HepG2 (cell line): Measurements from ENCODE around the gene VPS18. TPM values are rescaled to one million over a fixed set of nuclear protein-coding genes. Genes with fewer than 3 reads are reported as not detected.
A peak's percentile ranks its signal among the peaks of the same experiment; 100 is the strongest.

Experiments used
- FOSL2 ChIP-seq: sonication (generic); formaldehyde crosslinking; IDR thresholded peaks from 2 replicates; pipeline ENCODE4 v1.4.0; 2020; ENCODE audit warnings: missing genetic modification reagents
- GFI1 ChIP-seq: sonication (generic); formaldehyde crosslinking; IDR thresholded peaks from 2 replicates; pipeline ENCODE4 v1.5.0; 2020; ENCODE audit warnings: missing genetic modification reagents, mild to moderate bottlenecking, borderline replicate concordance
- HDAC6 ChIP-seq: fragments of 200-600 bp; sonication (generic); IDR thresholded peaks from 2 replicates; pipeline ENCODE4 v1.7.0; 2017; ENCODE audit warnings: mild to moderate bottlenecking, antibody characterized with exemption, low read length, low read depth
- ISL2 ChIP-seq: sonication (generic); formaldehyde crosslinking; IDR thresholded peaks from 2 replicates; pipeline ENCODE4 v1.5.0; 2020; ENCODE audit warnings: missing genetic modification reagents
- POGK ChIP-seq: sonication (generic); formaldehyde crosslinking; conservative IDR thresholded peaks from 2 replicates; pipeline ENCODE4 v1.8.0; 2022; ENCODE audit warnings: mild to moderate bottlenecking, moderate library complexity, missing genetic modification reagents
- STAG1 ChIP-seq: sonication (generic); formaldehyde crosslinking; IDR thresholded peaks from 2 replicates; pipeline ENCODE4 v1.4.0; 2020; ENCODE audit warnings: missing genetic modification reagents
- TBX2 ChIP-seq: sonication (generic); formaldehyde crosslinking; IDR thresholded peaks from 2 replicates; pipeline ENCODE4 v1.5.0; 2020; ENCODE audit warnings: missing genetic modification reagents, mild to moderate bottlenecking, borderline replicate concordance
- TCF12 ChIP-seq, 2 experiments: fragments of 450-650 bp in 1 of 2; sonication (generic) in 1 of 2; formaldehyde crosslinking in 1 of 2; IDR thresholded peaks; 2 replicates each; pipeline versions ENCODE4 v1.6.1 to v1.8.0; 2017 to 2022; ENCODE audit warnings: antibody characterized with exemption in 1 of 2, mild to moderate bottlenecking in 1 of 2, missing genetic modification reagents in 1 of 2, moderate library complexity in 1 of 2
- ZBTB46 ChIP-seq: sonication (generic); formaldehyde crosslinking; IDR thresholded peaks from 2 replicates; pipeline ENCODE4 v1.4.0; 2020; ENCODE audit warnings: mild to moderate bottlenecking, missing genetic modification reagents, borderline replicate concordance
- ZFX ChIP-seq: sonication (generic); formaldehyde crosslinking; IDR thresholded peaks from 2 replicates; pipeline ENCODE4 v1.4.0; 2020; ENCODE audit warnings: mild to moderate bottlenecking, low read depth, missing genetic modification reagents, moderate library complexity
- ZMYM4 ChIP-seq: sonication (generic); formaldehyde crosslinking; IDR thresholded peaks from 2 replicates; pipeline ENCODE4 v1.8.1; 2023; ENCODE audit warnings: mild to moderate bottlenecking, missing genetic modification reagents
- ZNF292 ChIP-seq: sonication (generic); formaldehyde crosslinking; IDR thresholded peaks from 2 replicates; pipeline ENCODE4 v1.8.1; 2022; ENCODE audit warnings: mild to moderate bottlenecking, low read depth, missing genetic modification reagents, borderline replicate concordance
- ZNF317 ChIP-seq: sonication (generic); formaldehyde crosslinking; IDR thresholded peaks from 2 replicates; pipeline ENCODE4 v1.5.0; 2020; ENCODE audit warnings: mild to moderate bottlenecking, missing genetic modification reagents
- ZNF713 ChIP-seq: sonication (generic); formaldehyde crosslinking; IDR thresholded peaks from 2 replicates; pipeline ENCODE4 v1.4.0; 2020; ENCODE audit warnings: mild to moderate bottlenecking, missing genetic modification reagents
- ZNF772 ChIP-seq: sonication (generic); formaldehyde crosslinking; IDR thresholded peaks from 2 replicates; pipeline ENCODE4 v1.5.0; 2020; ENCODE audit warnings: mild to moderate bottlenecking, missing genetic modification reagents
- ZSCAN31 ChIP-seq: sonication (generic); formaldehyde crosslinking; IDR thresholded peaks from 2 replicates; pipeline ENCODE4 v1.5.0; 2020; ENCODE audit warnings: low read depth, mild to moderate bottlenecking, missing genetic modification reagents
- polyA plus RNA-seq, 8 experiments: library from polyadenylated mRNA; depleted of rRNA in 3 of 8; stranded (reverse) in 7 of 8; unstranded in 1 of 8; fragments of >200 nt; fragmentation: Illumina TruSeq in 4 of 8; extraction: Trizol in 4 of 8; gene quantifications; 2 replicates each; pipeline versions ENCODE4 v1.2.1 to v1.2.3, GENCODE V29; 2011 to 2016; ENCODE audit warnings: low read depth in 4 of 8, missing spikeins in 1 of 8, mixed read lengths in 1 of 8; ENCODE audit not compliant: insufficient read depth in 1 of 8
- total RNA-seq, 5 experiments: library from RNA; depleted of rRNA; stranded (reverse); fragments of >200 nt; fragmentation: Illumina TruSeq; extraction: Trizol; gene quantifications; 2 replicates each; pipeline ENCODE4 v1.2.3, GENCODE V29; 2016; ENCODE audit warnings: low read depth in 1 of 5
- TF ChIP-seq, protein P1 (sequence below): sonication (generic); formaldehyde crosslinking; IDR thresholded peaks from 2 replicates; pipeline ENCODE4 v1.4.0; 2020; ENCODE audit warnings: mild to moderate bottlenecking, missing genetic modification reagents
- TF ChIP-seq, protein P2 (sequence below): sonication (generic); formaldehyde crosslinking; IDR thresholded peaks from 2 replicates; pipeline ENCODE4 v1.4.0; 2020; ENCODE audit warnings: missing genetic modification reagents

The VPS18 gene
- total and polyA plus RNA-seq, 2 of the 13 experiments (the other 11 are each of a cell fraction or from before 2014, with no cell fraction given): 5.8 to 17.0 TPM

DNA sequence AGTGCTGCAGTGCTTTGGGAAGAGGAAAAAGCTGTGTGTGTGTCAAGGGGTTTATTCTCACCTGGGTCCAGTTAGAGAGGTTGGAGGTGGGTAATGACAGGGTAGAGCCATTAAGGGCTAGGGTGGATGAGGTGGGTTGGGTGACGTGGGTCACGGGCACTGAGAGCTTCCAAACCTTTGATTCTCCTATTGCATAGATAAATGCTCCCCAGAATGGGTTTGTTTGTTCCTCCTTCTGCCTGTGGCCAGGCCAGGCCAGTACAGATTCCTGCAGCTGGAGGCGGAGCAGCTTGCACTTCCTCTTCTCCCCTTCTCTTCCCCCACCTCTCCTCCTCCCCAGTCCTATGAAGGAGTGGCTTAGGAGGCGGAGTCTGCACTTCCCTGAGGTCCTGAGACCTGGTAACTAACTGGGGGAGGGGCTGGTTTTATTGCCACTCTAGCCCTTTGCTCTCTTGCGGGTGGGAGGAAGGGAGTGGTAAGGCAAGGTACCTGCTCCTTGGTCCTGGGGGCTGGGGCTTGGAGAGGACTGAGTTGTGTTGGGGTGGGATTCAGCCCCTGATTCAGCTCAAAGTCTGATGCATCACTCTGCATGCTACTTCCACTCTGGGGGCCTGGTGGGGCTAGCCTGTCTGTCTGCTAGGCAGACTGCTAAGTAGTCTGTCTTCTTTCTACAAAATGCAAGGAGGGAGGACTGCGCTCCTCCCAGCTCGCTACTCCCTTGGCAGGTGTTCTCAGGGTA lies 46.9 kb upstream of the VPS18 start (continued):
- TF ChIP-seq, protein P1, sequence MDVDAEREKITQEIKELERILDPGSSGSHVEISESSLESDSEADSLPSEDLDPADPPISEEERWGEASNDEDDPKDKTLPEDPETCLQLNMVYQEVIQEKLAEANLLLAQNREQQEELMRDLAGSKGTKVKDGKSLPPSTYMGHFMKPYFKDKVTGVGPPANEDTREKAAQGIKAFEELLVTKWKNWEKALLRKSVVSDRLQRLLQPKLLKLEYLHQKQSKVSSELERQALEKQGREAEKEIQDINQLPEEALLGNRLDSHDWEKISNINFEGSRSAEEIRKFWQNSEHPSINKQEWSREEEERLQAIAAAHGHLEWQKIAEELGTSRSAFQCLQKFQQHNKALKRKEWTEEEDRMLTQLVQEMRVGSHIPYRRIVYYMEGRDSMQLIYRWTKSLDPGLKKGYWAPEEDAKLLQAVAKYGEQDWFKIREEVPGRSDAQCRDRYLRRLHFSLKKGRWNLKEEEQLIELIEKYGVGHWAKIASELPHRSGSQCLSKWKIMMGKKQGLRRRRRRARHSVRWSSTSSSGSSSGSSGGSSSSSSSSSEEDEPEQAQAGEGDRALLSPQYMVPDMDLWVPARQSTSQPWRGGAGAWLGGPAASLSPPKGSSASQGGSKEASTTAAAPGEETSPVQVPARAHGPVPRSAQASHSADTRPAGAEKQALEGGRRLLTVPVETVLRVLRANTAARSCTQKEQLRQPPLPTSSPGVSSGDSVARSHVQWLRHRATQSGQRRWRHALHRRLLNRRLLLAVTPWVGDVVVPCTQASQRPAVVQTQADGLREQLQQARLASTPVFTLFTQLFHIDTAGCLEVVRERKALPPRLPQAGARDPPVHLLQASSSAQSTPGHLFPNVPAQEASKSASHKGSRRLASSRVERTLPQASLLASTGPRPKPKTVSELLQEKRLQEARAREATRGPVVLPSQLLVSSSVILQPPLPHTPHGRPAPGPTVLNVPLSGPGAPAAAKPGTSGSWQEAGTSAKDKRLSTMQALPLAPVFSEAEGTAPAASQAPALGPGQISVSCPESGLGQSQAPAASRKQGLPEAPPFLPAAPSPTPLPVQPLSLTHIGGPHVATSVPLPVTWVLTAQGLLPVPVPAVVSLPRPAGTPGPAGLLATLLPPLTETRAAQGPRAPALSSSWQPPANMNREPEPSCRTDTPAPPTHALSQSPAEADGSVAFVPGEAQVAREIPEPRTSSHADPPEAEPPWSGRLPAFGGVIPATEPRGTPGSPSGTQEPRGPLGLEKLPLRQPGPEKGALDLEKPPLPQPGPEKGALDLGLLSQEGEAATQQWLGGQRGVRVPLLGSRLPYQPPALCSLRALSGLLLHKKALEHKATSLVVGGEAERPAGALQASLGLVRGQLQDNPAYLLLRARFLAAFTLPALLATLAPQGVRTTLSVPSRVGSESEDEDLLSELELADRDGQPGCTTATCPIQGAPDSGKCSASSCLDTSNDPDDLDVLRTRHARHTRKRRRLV (CRISPR knock-in tag): no peak
- TF ChIP-seq ZBTB46 (CRISPR knock-in tag) (no peak), ZSCAN31 (CRISPR knock-in tag) (no peak), ZMYM4 (no peak), ZNF292 (0 out of 2 replicates have a peak, but pooled peaks have one; percentile 25), ZNF317 (no peak), FOSL2 (CRISPR knock-in tag) (no peak), TBX2 (CRISPR knock-in tag) (peak; percentile 42; the same call in 1 of the 2 replicates), ISL2 (no peak), ZFX (CRISPR knock-in tag) (0 out of 2 replicates have a peak, but pooled peaks have one; percentile 34), GFI1 (CRISPR knock-in tag) (no peak), POGK (no peak), ZNF713 (CRISPR knock-in tag) (no peak), STAG1 (no peak), ZNF772 (CRISPR knock-in tag) (no peak), TCF12 (IDR thresholded peaks at IDR 0.05) (no peak), TCF12 (CRISPR knock-in tag; IDR thresholded peaks at IDR 0.05) (no peak), HDAC6 (no peak)
- TF ChIP-seq, protein P2, sequence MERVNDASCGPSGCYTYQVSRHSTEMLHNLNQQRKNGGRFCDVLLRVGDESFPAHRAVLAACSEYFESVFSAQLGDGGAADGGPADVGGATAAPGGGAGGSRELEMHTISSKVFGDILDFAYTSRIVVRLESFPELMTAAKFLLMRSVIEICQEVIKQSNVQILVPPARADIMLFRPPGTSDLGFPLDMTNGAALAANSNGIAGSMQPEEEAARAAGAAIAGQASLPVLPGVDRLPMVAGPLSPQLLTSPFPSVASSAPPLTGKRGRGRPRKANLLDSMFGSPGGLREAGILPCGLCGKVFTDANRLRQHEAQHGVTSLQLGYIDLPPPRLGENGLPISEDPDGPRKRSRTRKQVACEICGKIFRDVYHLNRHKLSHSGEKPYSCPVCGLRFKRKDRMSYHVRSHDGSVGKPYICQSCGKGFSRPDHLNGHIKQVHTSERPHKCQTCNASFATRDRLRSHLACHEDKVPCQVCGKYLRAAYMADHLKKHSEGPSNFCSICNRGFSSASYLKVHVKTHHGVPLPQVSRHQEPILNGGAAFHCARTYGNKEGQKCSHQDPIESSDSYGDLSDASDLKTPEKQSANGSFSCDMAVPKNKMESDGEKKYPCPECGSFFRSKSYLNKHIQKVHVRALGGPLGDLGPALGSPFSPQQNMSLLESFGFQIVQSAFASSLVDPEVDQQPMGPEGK (CRISPR knock-in tag): peak; percentile 58; the same call in 1 of the 2 replicates
